Activated effector memory CD4-positive, alpha-beta T cell treated with anti-CD3 and anti-CD28 coated beads, Interleukin-2, amount 50 U/mL, for 16 hours (primary cell): ENCODE data around the gene SLC39A8.
"Not testable (repeated sequence)": the region's sequence is repeated elsewhere in the genome, so short reads cannot be mapped to it uniquely, and the experiment has no call there.

Experiments used
- DNase-seq: peaks from one replicate; pipeline ENCODE4 v3.0.0-alpha.2; 2020

SLC39A8 gene

DNA sequence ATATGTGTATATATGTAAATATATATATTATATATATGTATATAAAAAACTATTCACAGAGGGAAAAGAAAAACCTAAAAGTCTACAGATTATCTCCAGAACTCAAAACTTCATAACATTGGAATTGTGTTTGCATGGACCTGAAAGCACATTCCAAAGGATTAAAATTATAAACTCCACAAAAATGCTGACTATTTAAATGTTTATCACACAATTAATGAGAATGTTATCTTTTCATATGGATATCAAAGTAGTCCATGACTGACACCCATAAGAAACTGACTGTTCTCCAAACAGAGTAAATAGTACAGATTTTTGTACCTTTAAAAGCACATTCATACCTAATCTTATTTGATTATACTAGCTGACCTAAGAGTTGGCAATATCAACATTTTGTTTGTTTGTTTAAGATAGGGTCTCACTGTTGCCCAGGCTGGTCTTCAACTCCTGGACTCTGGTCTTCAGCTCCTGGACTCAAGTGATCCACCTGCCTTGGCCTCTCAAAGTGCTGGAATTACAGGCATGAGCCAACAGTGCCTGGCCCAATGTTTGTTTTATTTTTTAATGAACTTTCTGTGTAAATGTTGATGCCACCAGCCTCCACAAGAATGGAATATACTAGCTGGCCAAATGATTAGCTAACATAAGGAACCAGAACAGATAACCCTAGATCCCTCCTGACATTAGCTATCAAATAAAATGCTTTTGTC, 50.0 kb downstream of the SLC39A8 start:
- no peak for DNase-seq

DNA sequence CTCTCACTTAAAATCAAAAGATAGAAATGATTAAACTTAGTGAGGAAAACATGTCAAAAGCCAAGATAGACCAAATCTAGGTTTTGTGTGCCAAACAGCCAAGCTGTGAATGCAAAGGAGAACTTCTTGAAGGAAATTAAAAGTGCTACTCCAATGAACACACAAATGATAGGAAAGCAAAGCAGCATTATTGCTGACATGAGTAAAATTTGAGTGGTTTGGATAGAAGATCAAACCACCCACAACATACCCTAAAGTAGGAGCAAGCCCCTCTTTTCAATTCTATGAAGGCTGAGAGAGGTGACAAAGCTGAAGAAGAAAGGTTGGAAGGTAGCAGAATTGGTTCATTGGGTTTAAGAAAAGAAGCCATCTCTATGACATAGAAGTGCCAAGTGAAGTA, 56.8 kb downstream of the SLC39A8 start:
- no peak for DNase-seq

DNA sequence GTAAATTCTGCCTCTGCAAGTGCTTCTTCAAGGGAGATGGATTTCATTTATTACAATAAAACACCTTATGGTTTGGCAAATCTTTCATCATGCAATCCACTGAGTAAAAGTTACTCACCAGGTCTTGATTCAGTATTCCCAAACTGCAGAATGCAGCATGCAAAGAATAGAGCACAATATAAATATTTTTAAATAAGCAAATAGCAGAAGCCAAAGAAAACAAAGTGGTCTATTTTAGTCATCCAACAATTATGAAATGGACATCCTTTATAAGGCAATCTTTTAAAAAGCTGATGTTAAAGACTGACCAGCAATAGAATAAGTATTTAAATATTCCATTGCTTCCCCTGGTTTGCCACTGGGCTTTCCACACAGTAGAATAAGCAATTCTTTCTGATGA, 59.5 kb downstream of the SLC39A8 start:
- no peak for DNase-seq

DNA sequence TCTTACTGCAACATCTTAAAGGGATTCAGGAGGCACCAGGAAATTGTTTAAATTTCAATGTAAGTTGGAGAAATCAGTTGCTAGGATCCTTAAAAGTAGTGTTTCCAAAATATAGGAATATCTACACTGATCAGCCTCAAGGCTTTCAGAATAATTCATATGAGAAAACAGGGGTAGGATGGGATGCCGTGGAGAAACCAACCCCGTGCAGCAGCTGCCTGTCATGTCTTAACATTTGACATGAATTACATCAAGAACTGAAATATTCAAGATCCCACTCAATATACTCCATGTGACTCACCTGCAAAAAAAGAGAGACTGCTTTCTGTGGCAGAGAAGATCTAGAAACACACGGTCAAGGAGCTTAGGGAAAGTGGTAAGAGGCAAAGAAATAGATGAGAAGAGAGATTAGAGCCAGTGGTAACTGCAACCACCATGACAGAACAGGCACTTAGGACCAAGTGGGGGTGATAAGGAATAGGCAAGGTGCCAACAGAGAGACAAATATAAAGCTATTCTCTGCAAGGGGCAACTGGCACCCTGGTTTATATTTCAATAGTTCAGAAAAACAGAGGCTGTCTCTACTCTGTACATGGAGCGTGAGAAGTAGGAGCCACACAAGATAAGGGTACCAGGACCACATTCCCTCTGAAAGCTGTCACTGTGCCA, 64.0 kb downstream of the SLC39A8 start:
- DNase-seq = no peak

DNA sequence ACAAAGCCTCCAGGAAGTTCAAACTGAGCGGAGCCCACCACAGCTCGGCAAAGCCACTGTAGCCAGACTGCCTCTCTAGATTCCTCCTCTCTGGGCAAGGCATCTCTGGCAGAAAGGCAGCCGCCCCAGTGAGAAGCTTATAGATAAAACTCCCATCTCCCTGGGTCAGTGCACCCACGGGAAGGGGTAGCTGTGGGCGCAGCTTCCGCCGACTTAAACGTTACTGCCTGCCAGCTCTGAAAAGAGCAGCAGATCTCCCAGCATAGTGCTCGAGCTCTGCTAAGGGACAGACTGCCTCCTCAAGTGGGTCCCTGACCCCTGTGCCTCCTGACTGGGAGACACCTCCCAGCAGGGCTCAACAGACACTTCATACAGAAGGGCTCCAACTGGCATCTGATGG, 72.0 kb downstream of the SLC39A8 start:
- DNase-seq = not testable (repeated sequence)

DNA sequence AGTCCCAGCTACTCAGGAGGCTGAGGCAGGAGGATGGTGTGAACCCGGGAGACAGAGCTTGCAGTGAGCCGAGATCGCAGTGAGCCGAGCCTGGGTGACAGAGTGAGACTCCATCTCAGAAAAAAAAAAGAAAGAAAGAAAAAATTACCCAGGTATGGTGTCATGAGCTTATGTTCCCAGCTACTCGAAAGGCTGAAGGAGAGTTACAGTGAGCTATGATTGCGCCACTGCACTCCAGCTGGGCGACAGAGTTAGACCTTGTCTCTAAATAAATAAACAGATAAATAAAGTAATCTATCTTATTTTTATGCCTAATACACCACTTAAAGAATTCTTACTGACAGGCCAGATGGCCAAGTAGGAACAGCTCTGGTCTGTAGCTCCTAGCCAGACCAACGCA, 73.0 kb downstream of the SLC39A8 start:
- no peak for DNase-seq

DNA sequence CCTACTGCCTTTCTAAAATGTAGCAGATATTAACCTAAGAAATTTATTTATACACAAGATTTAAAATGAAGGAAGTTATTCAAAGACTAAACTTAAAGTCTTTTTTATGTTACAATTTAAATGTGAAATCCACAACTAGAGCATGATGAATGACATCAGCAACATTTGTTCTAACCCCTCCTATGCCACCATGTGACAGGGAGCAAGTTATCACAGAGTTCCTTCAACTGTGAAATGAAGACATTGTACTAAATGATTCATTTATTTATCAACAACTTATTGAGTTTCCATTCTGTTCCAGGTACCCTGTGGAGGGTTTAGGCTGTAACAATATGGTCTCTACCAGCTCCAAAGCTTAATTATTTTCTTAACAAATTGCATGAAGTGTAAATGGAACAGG, 76.9 kb downstream of the SLC39A8 start:
- DNase-seq = no peak

DNA sequence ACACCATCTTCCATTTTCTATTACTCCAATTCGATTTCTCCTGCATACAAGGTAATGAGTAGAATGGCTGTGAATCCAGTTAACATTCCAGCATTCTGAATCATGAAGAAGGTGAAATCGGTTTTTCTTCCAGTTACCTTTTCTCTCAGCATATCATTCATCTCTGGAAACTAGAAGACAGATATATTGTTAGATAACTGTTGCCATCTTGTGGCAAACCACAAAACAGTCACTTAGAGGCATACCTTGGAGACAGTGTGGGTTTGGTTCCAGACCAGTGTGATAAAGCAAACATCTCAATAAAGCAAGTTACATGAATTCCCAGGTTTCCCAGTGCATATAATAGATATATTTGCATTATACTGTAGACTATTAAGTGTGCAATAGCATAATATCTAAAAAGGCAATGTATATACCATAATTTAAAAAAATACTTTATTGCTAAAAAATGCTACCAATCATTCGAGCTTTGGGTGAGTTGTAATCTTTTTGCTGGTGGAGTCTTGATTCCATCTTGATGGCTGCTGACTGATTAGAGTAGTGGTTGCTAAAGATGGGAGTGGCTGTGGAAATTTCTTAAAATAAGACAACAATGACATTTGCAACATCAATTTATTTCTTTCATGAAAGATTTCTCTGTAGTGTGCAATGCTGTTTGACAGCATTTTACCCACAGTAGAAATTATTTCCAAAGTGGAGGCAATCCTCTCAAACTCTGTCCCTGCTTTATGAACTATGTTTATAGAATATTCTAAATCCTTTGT, 82.1 kb downstream of the SLC39A8 start:
- no peak for DNase-seq

DNA sequence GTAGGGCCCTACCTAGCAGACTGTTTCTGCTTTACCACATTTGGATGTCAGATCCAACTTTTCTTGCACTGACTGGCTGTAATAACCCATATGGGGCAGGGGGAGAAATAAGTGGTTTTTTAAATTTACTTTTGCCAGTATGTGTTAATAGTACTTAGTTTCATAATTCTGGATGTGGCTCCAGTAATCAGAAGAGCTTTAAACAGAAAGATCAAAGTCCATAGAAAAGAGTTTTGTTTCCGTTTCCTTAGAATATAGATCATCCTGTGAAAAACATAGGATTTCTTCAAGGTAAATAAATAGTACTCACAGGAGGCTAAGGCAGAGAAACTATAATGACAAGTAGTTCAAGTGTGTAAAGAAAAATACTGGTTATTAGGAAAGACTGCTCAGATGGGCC, 85.6 kb downstream of the SLC39A8 start:
- no peak for DNase-seq

DNA sequence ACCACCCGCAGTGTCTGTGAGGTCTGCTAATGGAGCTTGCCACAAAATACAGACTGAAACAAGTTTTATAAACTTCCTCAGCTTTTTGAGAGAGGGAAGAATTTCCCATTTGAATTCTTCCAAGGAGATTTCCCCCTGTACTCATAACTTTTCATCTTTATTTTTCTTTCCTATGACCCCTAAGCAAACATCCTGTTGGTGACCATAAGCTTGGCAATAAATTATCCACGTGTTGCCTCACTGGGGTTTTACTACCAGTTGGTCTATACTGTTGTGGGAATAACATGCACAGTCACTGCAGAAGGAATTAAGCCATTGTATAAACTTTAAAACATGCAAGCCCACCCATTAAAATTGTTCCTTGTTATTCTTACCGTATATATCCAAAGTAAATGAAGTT, 86.2 kb downstream of the SLC39A8 start:
- no peak for DNase-seq

DNA sequence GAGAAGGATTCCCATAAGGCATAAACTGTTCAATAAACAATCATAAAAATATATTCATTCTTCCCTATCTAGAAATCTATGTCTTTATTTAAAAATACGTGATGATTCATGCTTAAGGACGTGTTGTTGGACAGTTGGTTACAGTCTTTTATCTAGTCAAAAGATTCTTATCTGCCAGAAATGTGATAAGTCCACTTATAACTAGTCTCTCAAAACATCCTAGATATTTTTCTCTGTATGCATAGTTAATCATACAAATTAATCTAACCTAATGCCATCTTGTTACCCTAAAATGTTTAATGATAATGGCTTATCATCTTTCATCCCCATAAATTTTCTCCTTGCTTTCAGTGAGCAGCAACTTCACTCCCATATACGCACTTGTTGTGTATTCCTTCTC, 89.0 kb downstream of the SLC39A8 start:
- no peak for DNase-seq

DNA sequence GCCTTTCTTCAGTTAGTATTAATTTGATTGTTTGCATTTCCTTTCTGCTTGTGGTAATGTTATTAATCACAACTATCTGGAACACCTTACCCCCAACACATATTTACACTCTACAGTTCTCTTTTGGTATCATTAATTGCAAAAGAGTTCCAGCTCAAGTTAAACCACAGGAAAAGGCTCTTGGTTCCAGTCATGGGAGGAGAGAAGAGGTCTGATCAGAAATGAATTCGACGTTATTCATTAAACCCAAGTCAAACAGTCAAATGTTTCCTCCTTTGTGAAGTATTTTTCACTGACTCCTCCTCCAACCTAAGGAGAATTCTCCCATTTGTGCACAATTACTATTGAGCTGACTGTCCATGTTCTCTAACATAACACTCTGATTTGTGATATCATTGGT, 91.4 kb downstream of the SLC39A8 start:
- no peak for DNase-seq

DNA sequence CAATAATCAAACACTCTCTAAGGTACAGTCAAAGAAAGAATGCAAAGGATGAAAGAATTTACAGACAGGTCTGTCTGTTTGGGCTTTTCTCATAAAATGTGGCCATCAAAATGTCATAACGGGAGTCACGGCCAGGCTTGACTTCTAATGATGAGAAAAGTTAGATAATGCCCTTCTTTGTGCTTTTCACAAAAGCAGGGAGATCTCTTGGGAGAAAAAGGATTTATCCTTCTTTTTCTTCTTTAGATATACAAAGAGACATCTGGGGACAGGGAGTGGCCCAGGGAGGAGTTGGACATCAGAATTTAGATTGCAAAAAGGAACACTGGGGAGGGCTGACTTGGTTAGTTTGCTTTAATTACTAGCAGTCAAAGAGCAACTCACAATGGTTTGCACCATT, 93.1 kb downstream of the SLC39A8 start:
- DNase-seq = no peak

DNA sequence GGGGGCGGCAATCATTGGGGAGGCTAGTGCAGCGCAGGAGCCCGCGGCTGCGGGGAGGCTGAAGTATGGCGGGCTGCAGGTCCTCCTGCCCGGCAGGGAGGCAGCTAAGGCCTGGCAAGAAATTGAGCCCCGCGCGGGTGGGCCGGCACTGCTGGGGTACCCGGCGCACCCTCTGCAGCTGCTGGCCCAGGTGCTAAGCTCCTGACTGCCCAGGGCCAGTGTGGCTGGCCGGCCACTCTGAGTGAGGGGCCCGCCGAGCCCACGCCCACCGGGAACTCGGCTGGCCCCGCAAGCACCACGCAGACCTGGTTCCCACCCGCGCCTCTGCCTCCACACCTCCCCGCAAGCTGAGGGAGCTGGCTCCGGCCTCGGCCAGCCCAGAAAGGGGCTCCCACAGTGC, 94.9 kb downstream of the SLC39A8 start:
- no peak for DNase-seq

DNA sequence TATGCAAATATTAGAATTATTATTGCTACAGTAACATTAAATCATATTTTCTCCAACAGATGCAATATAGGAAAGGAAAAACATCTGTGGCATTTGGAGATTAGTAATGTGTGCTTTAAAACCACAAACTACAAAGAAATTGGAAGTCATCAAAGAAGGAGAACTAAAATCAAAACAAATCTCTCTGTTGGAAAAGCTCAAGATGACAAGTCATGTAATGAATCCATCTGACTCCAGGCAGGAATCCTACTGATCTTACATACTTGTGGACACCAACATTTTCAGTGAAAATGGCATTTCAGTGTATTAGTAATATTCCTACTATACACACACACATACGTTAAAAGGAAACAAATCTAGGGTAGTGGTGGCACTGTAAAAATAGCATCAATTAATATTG, 98.2 kb downstream of the SLC39A8 start:
- DNase-seq = no peak

DNA sequence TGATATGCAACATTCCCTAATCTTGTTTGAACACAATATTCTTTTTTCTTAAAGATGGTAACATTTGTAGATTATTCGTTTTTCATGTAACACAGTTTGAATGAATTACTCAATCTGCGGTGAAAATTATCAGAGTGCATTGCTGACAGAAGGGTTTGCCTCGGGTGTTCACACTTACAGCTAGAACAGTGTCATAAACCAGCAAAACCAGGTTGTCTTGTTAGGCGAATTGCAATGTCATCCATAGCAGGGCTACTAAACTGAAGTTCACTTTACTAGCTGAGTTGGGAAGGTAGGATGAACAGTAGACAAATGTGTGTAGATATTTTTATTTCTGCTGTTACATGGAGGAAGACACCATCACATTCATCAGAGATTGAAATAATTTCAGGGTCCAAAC, 98.9 kb downstream of the SLC39A8 start:
- DNase-seq = no peak

DNA sequence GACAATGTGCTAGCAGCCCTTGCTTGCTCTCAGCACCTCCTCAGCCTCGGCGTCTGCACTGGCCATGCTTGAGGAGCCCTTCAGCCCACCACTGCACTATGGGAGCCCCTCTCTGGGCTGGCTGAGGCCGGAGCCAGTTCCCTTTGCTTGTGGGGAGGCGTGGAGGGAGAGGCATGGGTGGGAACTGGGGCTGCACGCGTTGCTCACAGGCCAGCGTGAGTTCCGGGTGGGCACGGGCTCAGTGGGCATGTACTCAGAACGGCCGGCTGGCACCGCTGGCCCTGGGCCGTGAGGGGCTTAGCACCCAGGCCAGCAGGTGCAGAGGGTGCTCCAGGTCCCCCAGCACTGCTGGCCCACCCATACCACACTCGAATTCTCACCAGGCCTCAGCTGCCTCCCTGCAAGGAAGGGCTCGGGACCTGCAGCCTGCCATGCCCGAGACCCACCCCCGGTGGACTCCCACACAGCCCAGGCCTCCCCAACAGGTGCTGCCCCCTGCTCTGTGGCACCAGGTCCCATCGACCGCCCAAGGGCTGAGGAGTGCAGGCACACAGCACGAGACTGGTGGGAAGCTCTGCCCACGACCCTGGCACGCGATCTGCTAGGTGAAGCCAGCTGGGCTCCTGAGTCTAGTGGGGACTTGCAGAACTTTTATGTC, 100.3 kb downstream of the SLC39A8 start:
- DNase-seq = no peak

DNA sequence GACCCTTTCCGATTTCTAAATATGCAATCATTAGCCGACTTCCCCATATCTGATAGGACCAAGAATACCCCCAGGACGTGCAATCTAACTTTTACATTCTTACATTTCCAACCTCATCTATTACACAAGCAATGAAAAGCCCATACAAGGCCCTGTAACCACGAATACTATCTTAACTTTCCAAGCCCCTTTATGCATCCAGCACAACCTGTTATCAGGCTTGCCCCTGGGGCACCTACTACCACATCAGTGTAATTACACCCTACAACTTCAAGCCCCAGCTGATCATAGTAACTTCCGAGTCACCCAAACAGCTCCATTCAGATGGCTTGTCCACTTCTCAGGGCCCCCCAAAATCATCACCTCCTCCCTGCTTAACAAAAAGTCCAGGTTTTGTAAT, 102.0 kb downstream of the SLC39A8 start:
- not testable (repeated sequence) for DNase-seq

DNA sequence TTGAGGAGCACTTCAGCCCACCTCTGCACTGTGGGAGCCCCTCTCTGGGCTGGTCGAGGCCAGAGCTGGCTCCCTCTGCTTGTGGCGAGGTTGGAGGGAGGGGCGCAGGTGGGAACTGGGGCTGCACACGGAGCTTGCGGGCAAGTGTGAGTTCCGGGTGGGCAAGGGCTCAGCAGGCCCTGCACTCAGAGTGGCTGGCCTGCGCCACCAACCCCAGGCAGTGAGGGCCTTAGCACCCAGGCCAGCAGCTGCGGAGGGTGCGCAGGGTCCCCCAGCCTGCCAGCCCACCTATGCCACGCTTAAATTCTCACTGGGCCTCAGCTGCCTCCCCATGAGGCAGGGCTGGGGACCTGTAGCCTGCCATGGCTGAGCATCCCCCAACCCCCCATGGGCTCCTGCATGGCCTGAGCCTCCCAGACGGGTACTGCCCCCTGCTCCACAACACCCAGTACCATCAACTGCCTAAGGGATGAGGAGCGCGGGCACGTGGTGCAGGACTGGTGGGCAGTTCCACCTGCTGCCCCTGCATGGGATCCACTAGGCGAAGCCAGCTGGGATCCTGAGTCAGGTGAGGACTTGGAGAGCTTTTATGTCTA, 110.9 kb downstream of the SLC39A8 start:
- DNase-seq = no peak

DNA sequence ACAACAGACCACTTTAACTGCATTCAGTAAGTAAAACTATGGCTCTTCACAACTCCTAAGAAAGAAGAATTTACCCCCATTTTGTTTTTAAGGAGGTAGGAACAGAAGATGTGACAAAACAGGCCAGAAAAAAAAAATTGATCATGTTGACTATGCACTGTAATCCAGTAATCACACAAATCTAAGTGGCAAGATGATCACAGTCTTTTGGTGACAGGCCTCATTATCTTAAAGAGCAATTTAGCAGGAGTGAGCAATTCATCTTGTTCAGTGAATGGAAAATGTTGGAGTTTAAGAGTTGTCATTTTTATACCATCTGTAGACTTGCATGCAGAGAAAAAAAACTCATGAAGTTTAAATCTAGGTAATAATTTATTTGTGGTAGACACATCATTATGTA, 115.1 kb downstream of the SLC39A8 start:
- DNase-seq = no peak

DNA sequence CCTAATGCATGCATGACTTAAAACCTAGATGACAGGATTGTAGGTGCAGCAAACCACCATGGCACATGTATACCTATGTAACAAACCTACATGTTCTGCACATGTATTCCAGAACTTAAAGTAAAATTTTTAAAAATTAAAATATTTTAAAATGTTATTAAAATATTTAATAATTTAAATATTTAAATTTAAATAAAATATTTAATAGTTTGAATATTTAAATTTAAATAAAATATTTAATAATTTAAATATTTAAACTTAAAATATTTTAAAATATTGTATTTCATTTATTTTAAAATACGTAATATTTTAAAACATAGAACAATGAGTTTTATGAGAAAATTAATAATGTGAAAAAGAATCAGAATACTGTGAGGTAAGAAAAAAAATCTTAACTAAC, 117.9 kb downstream of the SLC39A8 start:
- DNase-seq = no peak

DNA sequence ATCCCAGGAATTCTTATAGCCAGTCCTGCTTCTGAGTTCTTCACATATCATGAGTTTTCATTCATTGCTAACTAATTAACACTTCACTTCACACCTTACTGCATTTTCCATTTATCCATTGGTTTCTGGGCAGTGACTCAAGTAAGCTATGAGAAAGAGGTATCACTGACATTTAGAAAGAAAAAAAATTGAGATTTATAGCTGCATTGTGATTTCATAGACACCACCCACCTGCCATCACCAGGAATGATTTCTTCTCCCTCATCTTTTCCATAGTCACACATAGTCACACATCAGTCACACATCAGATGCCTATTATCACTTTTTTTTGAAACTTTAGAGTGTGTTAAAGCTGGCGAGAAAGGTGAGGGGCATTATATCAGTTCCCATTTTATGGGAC, 121.8 kb downstream of the SLC39A8 start:
- DNase-seq = no peak

DNA sequence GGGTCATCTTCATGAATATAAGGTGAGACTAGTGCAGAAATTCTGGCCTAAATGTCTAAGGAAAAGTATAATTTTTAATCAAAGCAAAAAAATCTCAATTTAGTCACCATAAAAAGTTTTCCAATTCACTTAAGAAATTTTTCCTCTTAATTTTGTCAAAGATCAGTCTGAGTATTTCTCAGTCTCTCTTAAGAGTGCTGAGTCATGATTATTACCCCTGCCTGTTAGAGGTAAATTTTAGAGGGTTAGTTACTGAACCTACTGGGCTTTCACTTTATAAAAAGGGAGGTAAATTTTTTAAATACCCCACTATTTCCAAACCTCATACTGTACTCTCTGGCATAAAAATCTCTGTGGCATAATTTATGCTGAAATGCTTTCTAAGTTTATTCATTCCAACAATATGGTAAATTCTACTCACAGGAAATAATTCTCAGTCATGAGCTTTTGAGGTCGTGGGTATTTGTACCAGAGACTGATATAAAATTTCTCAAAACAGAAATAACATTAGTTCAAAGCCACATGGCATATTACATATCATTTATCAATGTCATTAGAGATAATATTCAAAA, 122.4 kb downstream of the SLC39A8 start:
- no peak for DNase-seq
